DMS79 treated with DMSO at 0.1 percent for 48 hours (cell line): ENCODE data around the gene DGKE.

Experiments used
- DNase-seq: peaks from one replicate; lab custom pipeline; 2025; lab: John Stamatoyannopoulos, UW

The DGKE gene

DNA sequence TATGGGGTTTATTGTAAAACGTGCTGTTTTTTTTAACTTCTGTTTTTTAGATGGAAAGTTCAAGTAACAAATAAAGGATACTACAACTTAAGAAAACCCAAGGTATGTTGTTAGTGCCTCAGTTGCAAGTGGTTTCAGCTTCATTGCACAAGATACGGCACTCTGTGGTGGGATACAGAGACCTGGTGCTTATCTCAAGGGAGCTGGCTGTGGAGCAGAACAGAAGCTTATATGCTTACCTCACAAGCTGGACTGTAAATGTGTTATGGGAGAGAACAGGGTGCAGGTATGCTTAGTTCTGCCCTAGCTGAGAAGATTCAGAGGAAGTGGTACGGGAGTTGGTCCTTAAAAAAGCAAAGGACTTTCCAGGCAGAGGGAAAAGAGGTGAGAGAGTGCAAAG, 15.2 kb downstream of the DGKE start:
- DNase-seq: no peak

DNA sequence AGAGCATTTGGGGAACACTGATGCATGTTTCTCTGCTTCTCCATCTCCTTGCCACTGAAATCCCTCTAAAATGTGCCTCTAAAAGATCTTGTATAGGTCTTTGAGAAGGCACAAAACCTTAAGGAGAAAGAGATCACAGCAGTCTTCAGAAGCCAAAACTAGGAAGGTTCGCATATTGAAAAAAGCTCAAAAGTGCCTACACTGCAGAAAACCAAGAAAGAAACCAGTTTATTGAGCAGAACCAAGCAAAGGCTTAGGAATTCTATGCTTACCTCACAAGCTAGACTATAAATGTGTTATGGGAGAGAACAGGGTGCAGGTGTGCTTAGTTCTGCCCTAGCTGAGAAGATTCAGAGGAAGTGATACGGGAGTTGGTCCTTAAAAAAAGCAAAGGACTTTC, 16.6 kb downstream of the DGKE start:
- no peak for DNase-seq

DNA sequence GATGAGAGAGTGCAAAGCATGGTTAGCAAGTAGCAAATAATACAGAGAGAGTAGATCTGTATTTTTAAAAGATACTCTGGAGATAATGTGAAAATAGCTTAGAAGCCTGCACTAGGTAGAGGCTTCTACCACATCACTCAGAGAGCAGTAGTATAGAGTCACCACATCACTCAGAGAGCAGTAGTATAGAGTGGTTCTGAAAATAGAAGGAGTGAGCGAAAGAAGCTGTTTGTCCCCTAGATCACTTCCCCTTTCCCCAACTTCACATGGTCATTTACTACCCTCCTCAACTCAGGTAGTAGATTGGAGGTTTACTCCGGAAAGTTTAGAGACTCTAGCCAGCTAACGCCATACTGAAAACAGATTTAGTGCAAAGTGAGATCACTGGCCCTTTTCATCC, 17.1 kb downstream of the DGKE start:
- DNase-seq: no peak

DNA sequence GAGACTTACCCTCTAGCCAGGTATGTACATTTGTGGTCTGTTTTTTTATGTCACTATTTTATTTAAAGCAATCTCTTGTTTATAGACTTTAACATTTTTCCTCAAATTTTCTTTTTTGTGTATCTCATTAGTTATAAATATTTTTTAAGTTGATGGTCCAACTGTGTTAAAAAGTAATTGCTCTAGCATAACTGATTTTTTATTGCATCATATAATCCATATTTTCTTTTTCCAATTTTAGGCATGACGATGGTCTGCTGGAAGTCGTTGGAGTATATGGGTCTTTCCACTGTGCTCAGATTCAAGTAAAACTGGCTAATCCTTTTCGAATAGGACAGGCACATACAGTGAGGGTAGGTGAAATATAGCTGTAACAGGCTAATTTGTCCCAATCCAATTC, 27.9 kb downstream of the DGKE start:
- no peak for DNase-seq

DNA sequence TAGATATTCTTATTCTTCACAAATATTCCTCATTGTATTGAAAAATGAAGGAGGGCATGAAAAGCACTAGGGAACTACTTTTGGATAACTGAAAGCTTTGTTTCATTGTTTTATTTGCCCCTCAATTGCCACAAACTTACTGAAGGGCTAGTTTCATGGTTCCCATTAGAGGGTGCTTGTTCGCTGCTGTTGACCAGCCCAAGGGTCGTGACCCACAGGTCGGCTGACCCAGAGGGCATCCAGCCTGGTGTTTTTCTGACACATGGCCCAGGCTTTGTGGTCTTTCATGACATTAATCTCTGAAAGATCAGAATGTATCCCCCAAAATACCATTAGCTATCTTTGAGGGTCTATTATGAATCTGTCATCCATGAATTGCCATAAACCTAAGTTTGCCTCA, 30.0 kb downstream of the DGKE start:
- no peak for DNase-seq

DNA sequence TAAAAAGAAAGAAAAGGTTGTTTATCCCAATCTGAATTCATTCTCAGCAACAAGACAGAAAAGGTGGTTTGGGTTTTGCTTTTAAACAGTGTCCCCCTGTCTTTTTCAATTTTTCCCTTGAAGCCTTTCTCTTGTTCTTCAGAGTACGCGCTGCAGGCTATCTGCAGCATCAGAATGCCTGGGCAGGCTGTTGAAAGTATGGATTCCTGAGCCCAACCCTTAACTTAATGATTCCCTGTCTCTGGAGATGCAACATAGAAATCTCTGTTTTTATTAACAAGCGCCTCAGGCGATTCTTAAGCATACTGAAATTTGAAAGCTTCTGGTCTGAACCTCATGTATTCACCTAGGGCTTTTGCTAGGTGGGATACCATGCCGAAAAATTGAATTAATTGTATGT, 32.1 kb downstream of the DGKE start:
- DNase-seq: no peak

DNA sequence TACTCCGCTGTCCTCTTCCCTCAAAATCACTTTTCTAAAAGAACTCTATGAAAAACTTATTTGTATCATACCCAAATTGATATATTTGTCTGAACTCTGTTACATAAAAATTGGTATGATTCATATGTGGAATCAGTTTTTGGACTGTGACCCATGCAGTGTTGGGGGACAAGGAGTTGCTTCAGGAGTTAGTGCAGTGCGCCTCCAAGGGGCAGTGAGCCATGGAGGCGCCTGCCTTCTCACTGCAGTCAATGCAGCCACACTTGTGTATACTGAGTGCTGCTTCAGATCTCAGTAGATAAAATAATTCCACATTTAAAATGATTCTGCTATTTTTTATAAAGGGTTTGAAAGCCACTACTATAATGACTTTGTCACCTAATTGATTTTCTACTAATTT, 32.5 kb downstream of the DGKE start:
- no peak for DNase-seq

DNA sequence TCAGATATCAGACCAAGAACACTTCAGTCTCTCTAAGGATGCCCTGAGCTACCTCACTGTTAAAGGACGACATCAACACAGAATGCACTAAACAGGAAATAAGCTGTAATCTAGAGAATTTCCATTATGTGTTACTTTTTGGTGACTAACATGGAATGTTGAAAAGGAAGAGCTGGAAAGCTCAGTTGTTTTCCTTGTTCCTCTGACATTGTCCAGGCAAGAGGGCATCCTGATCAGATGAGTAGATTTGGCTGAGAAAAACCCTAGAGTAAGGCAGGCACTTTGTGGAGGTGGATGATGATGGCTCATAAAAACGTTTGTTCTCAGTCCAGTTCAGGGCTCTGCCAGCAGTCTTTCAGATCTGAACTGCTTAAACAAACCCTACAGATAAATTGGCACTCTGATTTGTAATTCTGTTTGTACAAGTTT, 34.0 kb downstream of the DGKE start:
- peak; percentile 4 for DNase-seq

DNA sequence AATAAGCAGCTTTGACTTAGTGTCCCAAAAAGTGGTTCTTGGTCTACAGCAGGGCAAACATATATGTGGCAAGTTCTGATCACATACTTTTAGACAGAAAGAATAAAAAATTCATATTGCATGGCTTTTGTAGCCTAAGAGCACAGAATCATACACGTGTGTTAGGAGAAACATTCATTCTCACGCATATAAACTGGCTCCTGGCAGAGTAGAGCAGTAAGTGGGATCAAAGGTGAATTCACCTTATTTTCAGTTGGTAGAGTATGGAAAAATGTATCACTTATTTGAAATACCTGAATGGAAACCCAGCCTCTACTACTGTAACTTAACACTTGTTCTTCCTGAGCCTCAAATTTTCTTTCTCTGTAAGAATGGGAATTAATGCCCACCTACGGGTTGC, 34.8 kb downstream of the DGKE start:
- no peak for DNase-seq

DNA sequence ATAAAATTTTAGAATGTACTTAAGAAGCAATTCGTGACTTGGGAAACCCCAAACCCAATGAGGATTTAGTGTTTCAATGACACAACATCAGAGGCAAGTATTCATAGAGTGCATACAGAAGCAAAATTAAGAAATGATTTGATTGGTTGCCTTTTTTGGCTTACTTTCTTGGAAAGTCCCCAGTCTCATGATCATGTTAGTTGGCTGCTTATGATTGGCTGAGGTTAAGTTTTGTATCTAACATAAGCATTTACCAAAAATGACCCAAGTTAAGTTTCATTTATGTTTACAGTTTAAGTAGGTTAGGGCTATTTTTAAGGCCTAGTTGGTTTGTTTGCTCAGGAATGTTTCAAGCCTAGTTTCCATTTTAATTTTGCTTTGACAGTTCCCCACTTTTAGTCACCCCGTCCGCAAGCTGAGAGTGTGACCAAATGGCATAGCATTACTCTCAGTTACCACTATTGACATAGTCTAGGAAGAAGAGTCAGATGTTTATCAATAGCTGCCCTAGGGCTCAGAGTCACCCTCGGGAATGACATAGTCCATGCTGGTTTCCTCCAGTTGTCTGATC, 36.2 kb downstream of the DGKE start:
- DNase-seq: no peak

DNA sequence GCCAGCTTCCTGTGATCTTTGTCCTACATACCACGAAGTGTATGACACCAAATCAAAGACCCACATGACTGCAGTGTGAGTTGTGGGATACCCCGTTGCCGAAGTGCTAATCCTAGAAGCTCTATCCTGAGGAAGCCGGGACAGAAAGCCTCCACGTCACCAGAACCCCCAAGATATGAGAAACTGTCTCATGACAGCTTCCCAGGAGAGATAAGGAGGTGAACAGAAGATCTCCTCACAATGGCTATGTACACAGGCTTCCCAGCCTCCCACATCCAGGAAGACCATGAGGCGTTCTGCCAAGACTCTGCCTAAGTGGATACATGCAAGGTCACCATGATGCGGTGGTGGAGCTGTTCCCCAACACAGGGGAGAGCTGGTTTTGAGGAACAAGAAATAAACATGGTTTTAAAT, 42.8 kb downstream of the DGKE start:
- DNase-seq: no peak

DNA sequence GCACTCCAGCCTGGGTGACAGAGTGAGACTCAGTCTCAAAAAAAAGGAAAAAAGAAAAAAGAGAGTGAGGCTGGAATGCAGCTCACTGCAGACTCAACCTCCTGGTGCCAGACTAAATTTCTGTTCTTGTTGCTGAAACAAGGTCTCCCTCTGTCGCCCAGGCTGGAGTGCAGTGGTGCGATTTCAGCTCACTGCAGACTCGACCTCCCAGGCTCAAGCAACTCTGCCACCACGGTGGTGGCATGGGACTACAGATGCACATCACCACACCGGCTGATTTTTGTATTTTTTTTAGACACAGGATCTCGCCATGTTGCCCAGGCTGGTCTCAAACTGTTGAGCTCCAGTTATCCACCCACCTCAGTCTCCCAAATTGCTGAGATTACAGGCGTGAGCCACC, 45.3 kb downstream of the DGKE start:
- no peak for DNase-seq

DNA sequence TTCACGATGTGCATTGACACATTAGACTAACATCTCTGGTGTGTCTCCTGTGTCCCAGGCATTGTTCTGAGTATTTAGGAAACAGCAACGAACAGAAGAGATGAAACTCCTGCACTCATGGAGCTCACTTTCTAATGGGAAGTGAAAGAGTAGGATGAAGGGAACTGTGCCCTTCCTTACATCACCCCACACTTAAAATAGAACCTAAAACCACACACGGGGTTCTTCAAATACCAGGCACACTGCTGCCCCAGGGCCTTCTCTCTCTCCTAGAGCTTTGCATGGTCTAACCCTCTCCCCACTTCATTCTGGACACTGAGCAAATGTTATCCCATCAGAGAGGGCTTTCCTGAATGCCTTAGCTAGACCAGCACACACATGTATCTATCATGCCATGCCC, 46.2 kb downstream of the DGKE start:
- no peak for DNase-seq

DNA sequence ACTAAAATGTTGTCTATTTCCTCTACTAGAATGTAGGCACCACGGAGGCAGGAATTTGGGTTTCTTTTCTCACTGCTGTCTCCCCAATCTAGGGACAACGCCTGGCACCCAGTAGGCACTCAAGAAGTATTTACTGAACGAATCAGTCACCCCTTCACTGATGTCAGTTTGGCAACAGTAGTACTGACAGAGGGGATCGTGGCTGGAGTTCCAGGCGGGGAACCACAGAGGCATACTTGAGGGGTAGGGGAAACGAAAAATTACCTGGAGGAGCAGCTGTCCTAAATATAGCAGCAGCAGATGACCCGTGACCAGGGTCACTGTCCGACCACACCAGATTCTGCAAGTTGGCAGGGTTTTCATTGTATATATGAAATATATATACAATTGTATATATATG, 46.6 kb downstream of the DGKE start:
- no peak for DNase-seq

DNA sequence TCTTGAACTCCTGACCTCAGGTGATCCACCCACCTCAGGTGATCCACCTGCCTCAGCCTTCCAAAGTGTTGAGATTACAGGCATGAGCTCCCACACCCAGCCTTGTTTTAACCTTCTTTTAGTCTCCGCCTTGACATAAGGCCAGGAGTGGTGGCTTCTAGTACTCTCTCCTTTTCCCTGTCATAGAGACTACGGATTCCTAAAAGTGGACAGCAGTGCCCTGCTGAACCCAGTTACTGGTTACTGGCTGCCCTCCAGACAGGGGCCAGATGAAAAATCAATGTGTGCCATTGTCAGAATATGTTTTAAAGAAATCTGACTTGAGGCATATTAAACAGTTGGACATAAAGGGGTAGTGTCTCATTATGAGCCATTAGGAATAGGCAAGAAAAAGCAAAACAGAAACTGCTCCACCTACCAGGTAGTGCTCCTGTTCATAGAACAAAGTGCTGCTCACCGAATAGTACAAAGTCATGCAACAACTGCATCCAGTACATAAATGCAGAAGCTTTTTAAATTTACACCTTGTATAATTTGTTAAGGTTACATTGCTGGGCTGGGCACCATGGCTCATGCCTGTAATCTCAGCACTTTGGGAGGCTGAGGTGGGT, 47.8 kb downstream of the DGKE start:
- no peak for DNase-seq

DNA sequence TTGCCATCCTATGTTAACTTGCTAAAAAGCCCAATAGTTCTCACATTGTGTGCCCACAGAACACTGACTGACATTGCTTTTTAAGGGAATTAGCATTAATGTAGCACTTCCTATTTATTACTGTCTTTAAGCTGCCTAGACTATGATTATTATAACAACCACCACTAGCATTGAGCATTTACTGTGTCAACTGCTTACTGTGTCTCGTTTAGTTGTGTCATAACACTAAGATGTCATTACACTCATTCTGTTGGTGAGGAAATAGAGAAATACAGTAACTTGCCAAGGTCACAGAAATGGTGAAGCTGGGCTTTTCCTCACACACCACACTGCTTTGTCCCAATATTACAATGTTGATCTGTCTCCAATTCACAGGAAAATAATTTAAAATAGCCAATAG, 49.7 kb downstream of the DGKE start:
- DNase-seq: no peak

DNA sequence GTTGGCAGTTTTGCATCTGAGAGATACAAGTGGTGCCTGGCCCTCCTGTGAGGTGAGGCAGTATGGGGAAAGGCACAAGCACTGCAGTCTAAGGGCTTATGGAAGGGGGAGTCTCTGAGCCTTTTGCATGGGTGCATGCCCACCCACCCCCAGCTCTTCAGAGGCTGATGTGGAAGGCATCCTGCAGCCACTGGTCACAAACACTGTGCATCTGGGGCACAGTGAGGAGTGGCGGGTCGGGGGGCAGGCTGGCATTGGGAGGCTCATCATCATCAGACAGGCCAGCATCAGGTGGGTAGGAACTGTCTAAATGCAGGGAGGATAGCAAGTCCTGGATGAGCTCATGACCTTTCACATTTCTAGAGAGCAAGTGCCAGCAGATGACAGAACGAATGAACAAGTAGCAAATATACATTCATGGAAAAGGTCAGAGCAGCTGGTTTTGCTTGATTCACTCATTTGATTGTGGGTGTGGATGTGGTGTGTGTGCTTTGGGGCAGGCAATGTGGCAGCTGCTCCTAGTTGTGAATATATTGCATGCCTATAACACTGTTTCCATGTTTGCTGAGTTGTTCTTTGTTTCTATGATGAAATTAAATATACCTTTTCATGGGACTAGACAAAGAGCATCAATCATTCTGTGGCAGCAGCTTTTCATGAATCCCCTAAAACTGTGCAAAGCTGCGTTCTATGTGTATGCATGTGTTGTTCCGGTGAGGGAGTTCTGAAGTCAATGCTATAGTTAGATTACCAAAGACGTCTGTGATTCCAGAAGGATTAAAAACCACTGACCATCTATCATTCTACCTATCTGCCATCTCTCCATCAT, 50.7 kb downstream of the DGKE start:
- no peak for DNase-seq

DNA sequence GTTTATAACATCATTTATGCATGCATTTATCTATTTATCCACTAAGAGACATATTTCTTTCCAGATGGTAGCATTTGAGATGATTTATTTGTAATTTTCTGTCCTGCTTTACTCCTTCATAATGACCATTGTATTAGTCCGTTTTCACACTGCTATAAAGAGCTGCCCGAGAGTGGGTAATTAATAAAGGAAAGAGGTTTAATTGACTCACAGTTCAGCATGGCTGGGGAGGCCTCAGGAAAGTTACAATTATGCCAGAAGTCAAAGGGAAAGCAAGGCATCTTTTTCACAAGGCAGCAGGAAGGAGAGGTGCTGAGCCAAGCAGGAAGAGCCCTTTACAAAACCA, 51.3 kb downstream of the DGKE start:
- no peak for DNase-seq

DNA sequence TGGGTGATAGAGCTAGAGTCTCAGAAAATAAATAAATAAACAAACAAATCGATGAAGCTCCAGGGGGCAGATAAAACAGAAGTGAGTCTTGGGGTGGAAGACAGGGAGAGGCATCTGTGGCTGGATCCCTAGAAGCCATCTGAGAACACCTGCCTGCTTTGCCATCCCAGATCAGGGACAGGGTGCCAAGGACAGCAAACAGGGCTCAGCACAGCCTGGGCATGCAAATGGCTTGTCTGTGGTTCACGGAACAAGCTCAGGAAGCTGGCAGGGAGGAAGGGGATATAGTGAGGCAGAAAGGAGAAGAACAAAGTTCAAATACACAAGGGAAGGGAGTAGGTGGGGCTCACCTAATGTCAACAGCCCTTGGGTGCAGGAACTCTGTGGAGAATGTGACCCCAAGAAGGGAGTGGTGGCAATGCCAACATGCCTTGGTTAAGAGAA, 52.4 kb downstream of the DGKE start:
- no peak for DNase-seq

DNA sequence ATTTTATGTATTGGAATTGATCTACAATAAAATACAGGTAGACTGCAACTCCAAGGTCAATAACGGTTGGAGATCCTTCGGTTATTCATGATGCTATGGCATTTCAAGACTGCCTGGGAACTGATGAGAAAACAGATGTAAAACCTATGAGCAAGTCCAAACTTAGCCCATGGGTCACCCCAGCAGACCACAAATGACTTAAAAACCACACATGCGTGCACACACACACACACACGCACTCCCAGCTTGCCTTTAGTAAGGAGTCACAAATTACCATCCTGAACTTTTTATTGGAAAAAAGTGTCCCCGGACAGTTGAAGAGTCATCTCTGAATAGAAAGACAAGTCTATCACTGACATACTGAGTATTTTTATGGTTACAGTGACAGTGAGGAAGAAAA, 53.2 kb downstream of the DGKE start:
- DNase-seq: no peak

DNA sequence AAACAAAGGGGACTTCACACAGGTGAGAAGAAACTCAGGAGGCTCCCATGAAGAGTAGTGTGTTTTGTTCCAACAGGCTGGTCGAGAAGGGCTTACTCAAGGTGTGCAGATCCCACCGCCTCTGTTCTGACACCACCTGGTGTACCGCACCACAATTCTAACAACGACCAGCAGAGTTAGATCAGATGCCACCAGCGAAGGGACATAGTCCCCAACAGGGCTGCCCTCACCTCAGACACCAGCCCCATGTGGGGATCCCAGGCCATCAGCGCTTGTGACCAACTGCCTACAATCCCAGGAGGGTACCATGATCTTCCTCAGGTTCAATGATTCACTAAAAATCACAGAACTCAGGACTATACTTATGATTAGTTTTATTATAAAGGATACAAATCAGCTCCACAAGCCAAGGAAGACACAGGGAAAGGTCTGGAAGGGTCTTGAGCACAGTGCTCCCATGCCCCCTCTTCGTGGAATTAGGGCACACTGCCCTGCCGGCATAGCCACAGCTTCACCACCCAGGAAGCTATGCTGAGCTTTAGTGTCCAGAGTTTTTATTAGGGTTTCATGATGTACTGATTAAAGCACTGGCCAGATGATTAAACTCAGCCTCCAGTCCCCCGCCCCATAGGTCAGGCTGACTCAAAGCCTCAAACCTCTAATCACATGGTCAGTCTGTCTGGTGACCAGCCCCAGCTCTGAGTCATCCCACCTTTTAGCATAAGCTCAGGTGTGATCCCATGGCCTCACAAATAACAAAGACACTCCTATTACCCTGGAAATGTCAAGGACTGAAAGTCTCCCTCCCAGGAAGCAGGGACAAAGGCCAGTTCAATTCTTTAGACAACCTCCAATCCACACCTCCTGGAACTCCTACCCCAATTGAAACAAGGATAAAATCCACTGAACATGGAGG, 53.9 kb downstream of the DGKE start:
- no peak for DNase-seq

DNA sequence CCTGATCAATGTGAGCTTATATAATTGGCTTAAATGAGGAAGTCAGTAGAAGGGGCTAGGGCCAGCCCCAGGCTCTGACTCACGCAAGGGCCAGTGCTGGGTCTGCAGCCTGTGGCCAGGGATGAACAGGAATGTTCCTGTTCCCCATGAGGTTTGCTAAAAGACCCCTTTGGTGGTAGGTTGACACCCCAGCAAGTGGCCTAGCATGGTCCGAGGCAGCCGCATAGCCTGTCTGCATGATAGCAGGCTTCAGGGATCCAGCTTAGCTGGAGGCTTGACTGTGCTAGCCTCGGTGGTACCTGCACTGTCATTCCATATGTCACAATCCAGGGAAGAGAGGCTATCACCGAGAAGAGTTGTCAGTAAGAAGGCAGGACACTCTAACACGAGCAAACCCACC, 56.4 kb downstream of the DGKE start:
- DNase-seq: no peak
